ENCODE measurements around the gene THEMIS2. TPM values are rescaled to one million over a fixed set of nuclear protein-coding genes. Genes with fewer than 3 reads are reported as not detected.

Gene THEMIS2
- total and polyA plus RNA-seq, 2 of the 8 experiments (the other 6 are each of a cell fraction or from before 2014, with no cell fraction given): 12.4 to 28.0 TPM

DNA sequence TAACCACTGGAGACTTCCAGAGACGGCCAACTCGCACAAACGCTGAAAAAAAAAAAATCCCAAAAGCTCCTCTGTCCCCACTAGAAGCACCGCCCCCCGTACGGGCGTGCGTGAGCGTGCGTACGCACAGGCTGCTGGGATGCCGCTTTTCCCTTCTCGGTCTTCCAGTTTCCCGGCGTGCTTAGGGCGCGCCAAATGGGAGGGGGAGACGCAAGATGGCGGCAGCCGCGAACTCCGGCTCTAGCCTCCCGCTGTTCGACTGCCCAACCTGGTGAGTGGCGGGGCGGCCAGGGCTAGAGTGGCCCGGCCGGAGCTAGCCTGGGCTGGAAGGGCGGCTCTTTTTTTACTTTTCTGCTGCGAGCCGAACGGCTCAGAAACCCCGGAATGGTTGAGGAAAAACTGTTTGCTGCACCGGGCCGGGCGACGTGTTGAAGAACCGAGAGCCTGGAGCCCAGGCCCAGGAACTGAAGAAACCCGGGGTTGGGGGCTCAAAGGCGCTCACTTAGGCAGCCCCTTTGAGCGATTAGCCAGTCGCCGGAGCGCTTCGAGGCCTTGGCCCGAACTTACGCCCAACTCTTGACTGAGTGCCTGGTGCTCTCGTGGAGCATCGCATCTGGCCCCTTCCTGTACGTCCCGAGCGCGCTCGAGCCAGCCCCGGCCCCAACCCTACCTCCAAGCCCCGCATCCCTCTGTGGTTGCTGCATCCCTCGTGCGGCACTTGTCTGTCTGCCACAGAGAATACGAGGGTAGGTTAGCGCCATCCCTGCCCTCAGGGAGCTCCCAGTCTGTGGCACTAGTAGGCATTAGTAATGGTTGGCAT, 41.5 kb upstream of the THEMIS2 start, which contains the start of gene PPP1R8 (continued):
- TF ChIP-seq, protein P1, sequence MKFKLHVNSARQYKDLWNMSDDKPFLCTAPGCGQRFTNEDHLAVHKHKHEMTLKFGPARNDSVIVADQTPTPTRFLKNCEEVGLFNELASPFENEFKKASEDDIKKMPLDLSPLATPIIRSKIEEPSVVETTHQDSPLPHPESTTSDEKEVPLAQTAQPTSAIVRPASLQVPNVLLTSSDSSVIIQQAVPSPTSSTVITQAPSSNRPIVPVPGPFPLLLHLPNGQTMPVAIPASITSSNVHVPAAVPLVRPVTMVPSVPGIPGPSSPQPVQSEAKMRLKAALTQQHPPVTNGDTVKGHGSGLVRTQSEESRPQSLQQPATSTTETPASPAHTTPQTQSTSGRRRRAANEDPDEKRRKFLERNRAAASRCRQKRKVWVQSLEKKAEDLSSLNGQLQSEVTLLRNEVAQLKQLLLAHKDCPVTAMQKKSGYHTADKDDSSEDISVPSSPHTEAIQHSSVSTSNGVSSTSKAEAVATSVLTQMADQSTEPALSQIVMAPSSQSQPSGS (IDR thresholded peaks at IDR 0.05; ENCODE audit: low read length): no peak
- no peak for TF ChIP-seq CTBP2 (IDR thresholded peaks at IDR 0.05; ENCODE audit: borderline replicate concordance, insufficient read depth, insufficient read length, low read length)
- TF ChIP-seq, protein P2, sequence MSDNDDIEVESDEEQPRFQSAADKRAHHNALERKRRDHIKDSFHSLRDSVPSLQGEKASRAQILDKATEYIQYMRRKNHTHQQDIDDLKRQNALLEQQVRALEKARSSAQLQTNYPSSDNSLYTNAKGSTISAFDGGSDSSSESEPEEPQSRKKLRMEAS (IDR thresholded peaks at IDR 0.05): peak; percentile 25; the same call in 1 of the 2 replicates
- TF ChIP-seq, protein P3, sequence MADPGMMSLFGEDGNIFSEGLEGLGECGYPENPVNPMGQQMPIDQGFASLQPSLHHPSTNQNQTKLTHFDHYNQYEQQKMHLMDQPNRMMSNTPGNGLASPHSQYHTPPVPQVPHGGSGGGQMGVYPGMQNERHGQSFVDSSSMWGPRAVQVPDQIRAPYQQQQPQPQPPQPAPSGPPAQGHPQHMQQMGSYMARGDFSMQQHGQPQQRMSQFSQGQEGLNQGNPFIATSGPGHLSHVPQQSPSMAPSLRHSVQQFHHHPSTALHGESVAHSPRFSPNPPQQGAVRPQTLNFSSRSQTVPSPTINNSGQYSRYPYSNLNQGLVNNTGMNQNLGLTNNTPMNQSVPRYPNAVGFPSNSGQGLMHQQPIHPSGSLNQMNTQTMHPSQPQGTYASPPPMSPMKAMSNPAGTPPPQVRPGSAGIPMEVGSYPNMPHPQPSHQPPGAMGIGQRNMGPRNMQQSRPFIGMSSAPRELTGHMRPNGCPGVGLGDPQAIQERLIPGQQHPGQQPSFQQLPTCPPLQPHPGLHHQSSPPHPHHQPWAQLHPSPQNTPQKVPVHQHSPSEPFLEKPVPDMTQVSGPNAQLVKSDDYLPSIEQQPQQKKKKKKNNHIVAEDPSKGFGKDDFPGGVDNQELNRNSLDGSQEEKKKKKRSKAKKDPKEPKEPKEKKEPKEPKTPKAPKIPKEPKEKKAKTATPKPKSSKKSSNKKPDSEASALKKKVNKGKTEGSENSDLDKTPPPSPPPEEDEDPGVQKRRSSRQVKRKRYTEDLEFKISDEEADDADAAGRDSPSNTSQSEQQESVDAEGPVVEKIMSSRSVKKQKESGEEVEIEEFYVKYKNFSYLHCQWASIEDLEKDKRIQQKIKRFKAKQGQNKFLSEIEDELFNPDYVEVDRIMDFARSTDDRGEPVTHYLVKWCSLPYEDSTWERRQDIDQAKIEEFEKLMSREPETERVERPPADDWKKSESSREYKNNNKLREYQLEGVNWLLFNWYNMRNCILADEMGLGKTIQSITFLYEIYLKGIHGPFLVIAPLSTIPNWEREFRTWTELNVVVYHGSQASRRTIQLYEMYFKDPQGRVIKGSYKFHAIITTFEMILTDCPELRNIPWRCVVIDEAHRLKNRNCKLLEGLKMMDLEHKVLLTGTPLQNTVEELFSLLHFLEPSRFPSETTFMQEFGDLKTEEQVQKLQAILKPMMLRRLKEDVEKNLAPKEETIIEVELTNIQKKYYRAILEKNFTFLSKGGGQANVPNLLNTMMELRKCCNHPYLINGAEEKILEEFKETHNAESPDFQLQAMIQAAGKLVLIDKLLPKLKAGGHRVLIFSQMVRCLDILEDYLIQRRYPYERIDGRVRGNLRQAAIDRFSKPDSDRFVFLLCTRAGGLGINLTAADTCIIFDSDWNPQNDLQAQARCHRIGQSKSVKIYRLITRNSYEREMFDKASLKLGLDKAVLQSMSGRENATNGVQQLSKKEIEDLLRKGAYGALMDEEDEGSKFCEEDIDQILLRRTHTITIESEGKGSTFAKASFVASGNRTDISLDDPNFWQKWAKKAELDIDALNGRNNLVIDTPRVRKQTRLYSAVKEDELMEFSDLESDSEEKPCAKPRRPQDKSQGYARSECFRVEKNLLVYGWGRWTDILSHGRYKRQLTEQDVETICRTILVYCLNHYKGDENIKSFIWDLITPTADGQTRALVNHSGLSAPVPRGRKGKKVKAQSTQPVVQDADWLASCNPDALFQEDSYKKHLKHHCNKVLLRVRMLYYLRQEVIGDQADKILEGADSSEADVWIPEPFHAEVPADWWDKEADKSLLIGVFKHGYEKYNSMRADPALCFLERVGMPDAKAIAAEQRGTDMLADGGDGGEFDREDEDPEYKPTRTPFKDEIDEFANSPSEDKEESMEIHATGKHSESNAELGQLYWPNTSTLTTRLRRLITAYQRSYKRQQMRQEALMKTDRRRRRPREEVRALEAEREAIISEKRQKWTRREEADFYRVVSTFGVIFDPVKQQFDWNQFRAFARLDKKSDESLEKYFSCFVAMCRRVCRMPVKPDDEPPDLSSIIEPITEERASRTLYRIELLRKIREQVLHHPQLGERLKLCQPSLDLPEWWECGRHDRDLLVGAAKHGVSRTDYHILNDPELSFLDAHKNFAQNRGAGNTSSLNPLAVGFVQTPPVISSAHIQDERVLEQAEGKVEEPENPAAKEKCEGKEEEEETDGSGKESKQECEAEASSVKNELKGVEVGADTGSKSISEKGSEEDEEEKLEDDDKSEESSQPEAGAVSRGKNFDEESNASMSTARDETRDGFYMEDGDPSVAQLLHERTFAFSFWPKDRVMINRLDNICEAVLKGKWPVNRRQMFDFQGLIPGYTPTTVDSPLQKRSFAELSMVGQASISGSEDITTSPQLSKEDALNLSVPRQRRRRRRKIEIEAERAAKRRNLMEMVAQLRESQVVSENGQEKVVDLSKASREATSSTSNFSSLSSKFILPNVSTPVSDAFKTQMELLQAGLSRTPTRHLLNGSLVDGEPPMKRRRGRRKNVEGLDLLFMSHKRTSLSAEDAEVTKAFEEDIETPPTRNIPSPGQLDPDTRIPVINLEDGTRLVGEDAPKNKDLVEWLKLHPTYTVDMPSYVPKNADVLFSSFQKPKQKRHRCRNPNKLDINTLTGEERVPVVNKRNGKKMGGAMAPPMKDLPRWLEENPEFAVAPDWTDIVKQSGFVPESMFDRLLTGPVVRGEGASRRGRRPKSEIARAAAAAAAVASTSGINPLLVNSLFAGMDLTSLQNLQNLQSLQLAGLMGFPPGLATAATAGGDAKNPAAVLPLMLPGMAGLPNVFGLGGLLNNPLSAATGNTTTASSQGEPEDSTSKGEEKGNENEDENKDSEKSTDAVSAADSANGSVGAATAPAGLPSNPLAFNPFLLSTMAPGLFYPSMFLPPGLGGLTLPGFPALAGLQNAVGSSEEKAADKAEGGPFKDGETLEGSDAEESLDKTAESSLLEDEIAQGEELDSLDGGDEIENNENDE (IDR thresholded peaks at IDR 0.05; ENCODE audit: insufficient replicate concordance, low read length): no peak
- TF ChIP-seq EP300 (IDR thresholded peaks at IDR 0.05; ENCODE audit: borderline replicate concordance in 1 of 2, low read depth in 2 of 2, low read length in 2 of 2): no peak
- TF ChIP-seq POLR2AphosphoS5 (IDR thresholded peaks at IDR 0.05; ENCODE audit: low read depth, low read length): peak; percentile 94
- no peak for TF ChIP-seq NANOG (IDR thresholded peaks at IDR 0.05; ENCODE audit: insufficient read depth, low read depth, low read length, poor library complexity, severe bottlenecking)
